Psoas muscle (tissue), 8 donors: Measurements from ENCODE around the gene CDK5. TPM values are rescaled to one million over a fixed set of nuclear protein-coding genes. Genes with fewer than 3 reads are reported as not detected.

ENCODE experiments used
- ATAC-seq, 4 donors: fragments of 200-7000 bp; cut with Tn5 transposase; one replicate each; pipeline ENCODE4 v1.9.1; 2020; ENCODE audit warnings: moderate library complexity in 3 of 4, mild to moderate bottlenecking in 2 of 4
- DNase-seq, 2 donors: peaks; one replicate each; pipeline ENCODE4 v3.0.0-alpha.2; 2020
- H3K27ac ChIP-seq: fragments of 200-600 bp; one replicate; pipeline ENCODE4 v1.8.0; 2022
- H3K27me3 ChIP-seq, 3 donors: fragments of 200-600 bp in 1 of 3; one replicate each; pipeline versions ENCODE4 v1.6.1 to v1.8.0; 2013 to 2022; ENCODE audit warnings: low read length in 2 of 3, mild to moderate bottlenecking in 2 of 3, moderate library complexity in 1 of 3; ENCODE audit not compliant: insufficient read depth in 3 of 3
- H3K36me3 ChIP-seq, 2 donors: fragments of 200-600 bp in 1 of 2; one replicate each; pipeline versions ENCODE4 v1.6.1 to v1.8.0; 2013 to 2022; ENCODE audit warnings: low read depth in 1 of 2, mild to moderate bottlenecking in 1 of 2, moderate library complexity in 1 of 2; ENCODE audit not compliant: insufficient read depth in 1 of 2
- H3K4me1 ChIP-seq: fragments of 200-600 bp; one replicate; pipeline ENCODE4 v1.8.0; 2022
- H3K4me3 ChIP-seq: fragments of 200-600 bp; one replicate; pipeline ENCODE4 v1.8.0; 2022; ENCODE audit warnings: mild to moderate bottlenecking
- H3K9me3 ChIP-seq: fragments of 200-600 bp; one replicate; pipeline ENCODE4 v1.8.0; 2022
- CTCF ChIP-seq: fragments of 200-600 bp; IDR thresholded peaks from one replicate; pipeline ENCODE4 v1.8.0; 2022; ENCODE audit warnings: antibody characterized with exemption
- WGBS, 3 donors: extraction: QIAGEN DNeasy Blood & Tissue Kit; methylation state at CpG; one replicate each; pipeline versions ENCODE4 v1.1.6 to v1.1.7; 2013; 5-methylcytosine and 5-hydroxymethylcytosine counted together
- intact Hi-C, 2 donors: fragments of 100-400 bp; cut with DNase I; formaldehyde crosslinking; loops; one replicate each; pipeline versions ENCODE4 v1.11.0 to v1.14.2; 2022
- polyA plus RNA-seq, 3 donors: library from polyadenylated mRNA; stranded (reverse); fragments of 200-250 nt; gene quantifications; one replicate each; pipeline ENCODE4 v1.2.3, GENCODE V29; 2013
- total RNA-seq, 4 donors: library from RNA; stranded (reverse); fragmentation: NEBNext Ultra II Directional in 2 of 4; extraction: Animal tissue kit (Norgen Biotek cat#: 25700) in 2 of 4; gene quantifications; one replicate each; pipeline versions ENCODE4 v1.2.1 to v1.2.4, GENCODE V29; 2021 to 2023
- donor health status: healthy with polysubstance abuse.
- donor health status: DM: no; HTN: no; CAD: no; lungs with moderate emphysema.
- donor health status: Bipolar disorder and iron deficiency.
- donor health status: healthy.
- donor health status: DM: yes; HTN: yes; CAD: no.
- donor health status: DM: no; HTN: no; CAD: no.
- donor health status: DM: no; HTN: no; CAD: no.
- donor health status: DM: yes; HTN: yes; CAD: no.

The CDK5 gene
- total and polyA plus RNA-seq, 7 donors = 3.8 to 15.2 (median 5.8) TPM

GRCh38 chr7:151069841-151070573, 12.3 kb upstream of the CDK5 start:
- TF ChIP-seq CTCF = no peak
- peaks cover 7 to 98% of the 10 kb centered on the region in 2 donors for H3K36me3 ChIP-seq
- no peaks in the 10 kb centered on the region for H3K9me3 ChIP-seq
- ATAC-seq = no peak
- no peak overlapping the region for H3K27ac ChIP-seq
- H3K4me1 ChIP-seq = no peaks in the 10 kb centered on the region
- intact Hi-C loops = no loop called here
- no peak for DNase-seq
- 80 to 83% (median 82%) methylated on average over 15 to 17 of the region's 17 CpGs for WGBS, 3 donors
- no peak overlapping the region for H3K4me3 ChIP-seq
- no peaks in the 10 kb centered on the region for H3K27me3 ChIP-seq

- Histone ChIP-seq H3K27me3 (no peaks in the 10 kb centered on the region), H3K4me3 (no peak overlapping the region), H3K27ac (no peak overlapping the region), H3K4me1 (no peaks in the 10 kb centered on the region), H3K36me3 (peaks cover 12 to 88% of the 10 kb centered on the region in 2 donors), H3K9me3 (no peaks in the 10 kb centered on the region)
- no peak for DNase-seq
- intact Hi-C loops = no loop called here
- WGBS, 3 donors = 74 to 84% (median 79%) methylated on average over 12 of the region's 12 CpGs
- ATAC-seq = no peak
- TF ChIP-seq CTCF = no peak
Observed at GRCh38 chr7:151068069-151068773, 10.5 kb upstream of the CDK5 start.

- 91 to 92% (median 92%) methylated on average over 37 to 39 of the region's 39 CpGs for WGBS, 3 donors
- H3K36me3 ChIP-seq = peaks cover 12 to 73% of the 10 kb centered on the region in 2 donors
Observed at GRCh38 chr7:151066273-151066974, 8.7 kb upstream of the CDK5 start.

GRCh38 chr7:151065516-151065915, 7.8 kb upstream of the CDK5 start:
- TF ChIP-seq CTCF = no peak
- DNase-seq = no peak
- Histone ChIP-seq H3K9me3 (no peaks in the 10 kb centered on the region), H3K4me3 (no peak overlapping the region), H3K27ac (no peak overlapping the region), H3K4me1 (peaks cover 16% of the 10 kb centered on the region), H3K27me3 (no peaks in the 10 kb centered on the region), H3K36me3 (peaks cover 12 to 64% of the 10 kb centered on the region in 2 donors)
- no peak for ATAC-seq
- intact Hi-C loops = no loop called here
- 84 to 88% (median 86%) methylated on average over 14 of the region's 14 CpGs for WGBS, 3 donors

More at GRCh38 chr7:151066273-151066974, 8.7 kb upstream of the CDK5 start:
- no peaks in the 10 kb centered on the region for H3K27me3 ChIP-seq
- no peak for ATAC-seq
- no peak overlapping the region for H3K27ac ChIP-seq
- TF ChIP-seq CTCF = no peak
- no peaks in the 10 kb centered on the region for H3K9me3 ChIP-seq
- peaks cover 9% of the 10 kb centered on the region for H3K4me1 ChIP-seq
- H3K4me3 ChIP-seq = no peak overlapping the region
- no peak for DNase-seq
- intact Hi-C loops = no loop called here
